Measurements from ENCODE around the gene IL36G.

The IL36G gene

GRCh38 chr2:112957511-112957910, 20.3 kb upstream of the IL36G start:
- Histone ChIP-seq H3K9me3 (ENCODE audit: insufficient read depth, low read length, severe bottlenecking) (no peaks in the 10 kb centered on the region), H3K4me1 (ENCODE audit: insufficient read depth, low read length) (no peaks in the 10 kb centered on the region), H3K4me2 (ENCODE audit: insufficient read depth, low read length) (no peak overlapping the region), H3K4me3 (ENCODE audit: low read depth in 1 of 2, low read length in 2 of 2) (no peak overlapping the region), H3K36me3 (ENCODE audit: insufficient read depth, low read length) (no peaks in the 10 kb centered on the region), H3K79me2 (ENCODE audit: insufficient read depth, low read length) (no peaks in the 10 kb centered on the region), H3K27ac (ENCODE audit: low read length) (no peak overlapping the region), H2AFZ (ENCODE audit: low read depth, low read length) (no peak overlapping the region), H3K27me3 (ENCODE audit: insufficient read depth, low read length, poor library complexity) (peaks cover 6% of the 10 kb centered on the region), H4K20me1 (ENCODE audit: insufficient read depth, low read length) (no peaks in the 10 kb centered on the region), H3K9ac (ENCODE audit: low read depth, low read length) (no peak overlapping the region)
- TF ChIP-seq CTCF (IDR thresholded peaks at IDR 0.05; ENCODE audit: borderline replicate concordance, extremely low read depth, low read length, poor library complexity, severe bottlenecking) (no peak), EZH2 (IDR thresholded peaks at IDR 0.05; ENCODE audit: borderline replicate concordance, low read depth, low read length, severe bottlenecking) (no peak)
- ATAC-seq (ENCODE audit: insufficient read depth, low read depth) (no peak), DNase-seq (no peak)

GRCh38 chr2:112958428-112959108, 19.2 kb upstream of the IL36G start:
- Histone ChIP-seq H3K4me3 (ENCODE audit: low read depth in 1 of 2, low read length in 2 of 2) (no peak overlapping the region), H3K36me3 (ENCODE audit: insufficient read depth, low read length) (no peaks in the 10 kb centered on the region), H3K27ac (ENCODE audit: low read length) (no peak overlapping the region), H3K27me3 (ENCODE audit: insufficient read depth, low read length, poor library complexity) (peaks cover 12% of the 10 kb centered on the region), H3K79me2 (ENCODE audit: insufficient read depth, low read length) (no peaks in the 10 kb centered on the region), H3K9me3 (ENCODE audit: insufficient read depth, low read length, severe bottlenecking) (no peaks in the 10 kb centered on the region), H3K4me2 (ENCODE audit: insufficient read depth, low read length) (no peak overlapping the region), H4K20me1 (ENCODE audit: insufficient read depth, low read length) (no peaks in the 10 kb centered on the region), H3K9ac (ENCODE audit: low read depth, low read length) (no peak overlapping the region), H3K4me1 (ENCODE audit: insufficient read depth, low read length) (no peaks in the 10 kb centered on the region), H2AFZ (ENCODE audit: low read depth, low read length) (no peak overlapping the region)
- DNase-seq (peak; percentile 52), ATAC-seq (ENCODE audit: insufficient read depth, low read depth) (peak; percentile 97)
- TF ChIP-seq CTCF (IDR thresholded peaks at IDR 0.05; ENCODE audit: borderline replicate concordance, extremely low read depth, low read length, poor library complexity, severe bottlenecking) (peak; percentile 86), EZH2 (IDR thresholded peaks at IDR 0.05; ENCODE audit: borderline replicate concordance, low read depth, low read length, severe bottlenecking) (no peak)

GRCh38 chr2:112959109-112959812, 18.5 kb upstream of the IL36G start:
- Histone ChIP-seq H3K4me1 (ENCODE audit: insufficient read depth, low read length) (no peaks in the 10 kb centered on the region), H3K27ac (ENCODE audit: low read length) (no peak overlapping the region), H3K36me3 (ENCODE audit: insufficient read depth, low read length) (no peaks in the 10 kb centered on the region), H3K9ac (ENCODE audit: low read depth, low read length) (no peak overlapping the region), H2AFZ (ENCODE audit: low read depth, low read length) (no peak overlapping the region), H3K79me2 (ENCODE audit: insufficient read depth, low read length) (no peaks in the 10 kb centered on the region), H3K9me3 (ENCODE audit: insufficient read depth, low read length, severe bottlenecking) (no peaks in the 10 kb centered on the region), H3K27me3 (ENCODE audit: insufficient read depth, low read length, poor library complexity) (peaks cover 12% of the 10 kb centered on the region), H3K4me2 (ENCODE audit: insufficient read depth, low read length) (no peak overlapping the region), H4K20me1 (ENCODE audit: insufficient read depth, low read length) (no peaks in the 10 kb centered on the region), H3K4me3 (ENCODE audit: low read depth in 1 of 2, low read length in 2 of 2) (no peak overlapping the region)
- ATAC-seq (ENCODE audit: insufficient read depth, low read depth) (no peak), DNase-seq (no peak)
- TF ChIP-seq CTCF (IDR thresholded peaks at IDR 0.05; ENCODE audit: borderline replicate concordance, extremely low read depth, low read length, poor library complexity, severe bottlenecking), result no peak
- TF ChIP-seq EZH2 (IDR thresholded peaks at IDR 0.05; ENCODE audit: borderline replicate concordance, low read depth, low read length, severe bottlenecking), result no peak

Measured in DND-41 (cell line).